Stimulated activated CD4-positive, alpha-beta T cell treated with anti-CD3 and anti-CD28 coated beads, TNF-alpha, amount 100 ng/mL, for 48 hours (primary cell): ENCODE results near the gene BRD8.
"Not testable (repeated sequence)": the region's sequence is repeated elsewhere in the genome, so short reads cannot be mapped to it uniquely, and the experiment has no call there.

Experiments used
- DNase-seq, 3 donors: peaks; one replicate each; pipeline ENCODE4 v3.0.0-alpha.2; 2020; ENCODE audit warnings: low read depth in 3 of 3

Gene BRD8

DNA sequence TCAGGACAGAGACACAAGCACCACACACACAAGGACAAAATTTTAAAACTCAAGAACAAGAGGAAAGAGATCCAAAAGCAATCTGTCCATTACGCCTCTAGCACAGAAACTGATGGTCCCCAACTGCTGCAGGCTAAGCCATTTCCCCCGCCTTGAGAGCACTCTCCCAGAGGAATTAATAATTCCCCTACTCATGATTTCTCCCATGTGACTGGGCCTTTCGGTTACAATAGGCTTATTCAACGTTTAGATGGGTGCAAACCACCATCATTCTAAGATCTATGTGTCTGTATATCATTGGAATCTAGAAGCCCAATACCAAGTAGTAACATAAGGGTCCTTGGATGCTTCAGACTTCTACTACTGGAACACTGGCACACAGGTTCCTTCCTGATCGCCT lies 18.8 kb downstream of the BRD8 start:
- DNase-seq: no peak

- DNase-seq: no peak
These were observed 20.8 kb downstream of the BRD8 start for GRCh38 chr5:138157626-138158025.

DNA sequence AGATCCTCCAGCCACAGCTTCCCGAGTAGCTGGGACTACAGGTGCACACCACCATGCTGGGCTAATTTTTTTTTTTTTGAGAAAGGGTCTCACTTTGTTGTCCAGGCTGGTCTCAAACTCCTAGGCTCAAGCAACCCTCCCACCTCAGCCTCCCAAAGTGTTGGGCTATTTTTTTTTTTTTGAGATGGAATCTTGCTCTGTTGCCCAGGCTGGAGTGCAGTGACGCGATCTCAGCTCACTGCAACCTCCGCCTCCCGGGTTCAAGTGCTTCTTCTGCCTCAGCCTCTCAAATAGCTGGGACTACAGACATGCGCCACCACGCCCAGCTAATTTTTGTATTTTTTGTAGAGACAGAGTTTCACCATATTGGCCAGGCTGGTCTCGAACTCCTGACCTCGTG lies 22.5 kb downstream of the BRD8 start:
- DNase-seq: not testable (repeated sequence)

DNA sequence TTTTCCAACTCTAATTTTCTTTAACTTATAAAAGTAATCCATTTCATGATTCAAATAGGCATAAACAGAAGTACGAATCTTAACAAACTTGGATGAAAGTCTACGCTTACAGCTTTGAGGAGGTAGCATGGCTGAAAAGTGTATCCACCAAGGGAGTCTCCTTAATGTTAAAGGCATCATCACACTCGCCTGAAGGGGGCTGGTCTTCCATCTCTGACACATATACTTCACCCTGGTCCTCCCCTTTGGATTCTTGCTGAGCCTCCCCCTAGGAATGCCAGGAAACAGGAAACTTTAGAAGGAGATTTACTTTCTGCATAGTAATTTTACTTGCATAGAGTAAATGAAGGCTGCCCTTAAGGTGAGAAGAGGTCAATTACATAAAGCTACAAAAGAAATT lies 28.9 kb downstream of the BRD8 start:
- no peak for DNase-seq

DNA sequence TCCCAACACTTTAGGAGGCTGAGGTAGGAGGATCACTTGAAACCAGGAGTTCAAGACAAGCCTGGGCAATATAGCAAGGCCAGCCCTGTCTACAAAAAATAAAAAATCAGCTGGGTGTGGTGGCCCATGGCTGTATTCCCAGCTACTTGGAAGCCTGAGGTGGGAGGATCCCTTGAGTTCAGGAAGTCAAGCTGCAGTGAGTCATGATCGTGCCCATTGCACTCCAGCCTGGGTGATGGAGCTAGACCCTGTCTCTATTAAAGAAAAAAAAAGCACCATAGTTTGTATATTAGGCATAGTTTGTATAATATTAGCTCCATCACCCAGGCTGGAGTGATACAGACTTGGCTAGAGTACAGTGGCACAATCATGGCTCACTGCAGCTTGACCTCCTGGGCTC lies 29.6 kb downstream of the BRD8 start:
- no peak for DNase-seq

DNA sequence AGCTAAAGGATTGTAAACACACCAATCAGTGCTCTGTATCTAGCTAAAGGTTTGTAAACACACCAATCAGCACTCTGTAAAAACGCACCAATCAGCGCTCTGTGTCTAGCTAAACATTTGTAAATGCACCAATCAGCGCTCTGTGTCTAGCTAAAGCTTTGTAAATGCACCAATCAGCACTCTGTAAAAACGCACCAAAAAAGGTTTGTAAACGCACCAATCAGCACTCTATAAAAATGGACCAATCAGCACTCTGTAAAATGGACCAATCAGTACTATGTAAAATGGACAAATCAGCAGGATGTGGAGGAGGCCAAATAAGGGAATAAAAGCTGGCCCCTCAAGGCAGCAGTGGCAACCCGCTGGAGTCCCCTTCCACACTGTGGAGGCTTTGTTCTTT lies 34.9 kb downstream of the BRD8 start:
- not testable (repeated sequence) for DNase-seq

DNA sequence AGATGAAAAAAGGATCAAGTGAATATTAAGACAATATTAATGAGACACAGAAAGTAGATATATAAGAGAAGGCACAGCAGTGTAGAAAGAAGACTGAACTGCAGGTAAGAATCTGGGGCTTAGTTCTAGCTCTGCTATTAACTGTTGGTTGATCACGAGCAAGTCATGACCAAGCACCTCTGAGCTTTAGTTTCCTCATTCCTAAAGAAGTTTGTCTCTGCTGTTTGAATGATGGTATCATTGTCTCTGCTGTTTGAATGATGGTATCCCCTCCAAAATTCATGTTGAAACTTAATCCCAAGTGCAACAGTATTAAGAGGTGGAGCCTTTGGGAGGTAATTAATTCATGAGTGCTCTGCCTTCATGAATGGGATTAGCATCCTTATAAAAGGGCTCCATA lies 36.7 kb downstream of the BRD8 start:
- no peak for DNase-seq

- DNase-seq: no peak
These were observed 38.2 kb downstream of the BRD8 start for GRCh38 chr5:138140268-138140667.

GRCh38 chr5:138139781-138140090 lies 38.7 kb downstream of the BRD8 start:
- no peak for DNase-seq

- no peak for DNase-seq
These were observed 39.3 kb downstream of the BRD8 start, which contains the start of gene NME5 for GRCh38 chr5:138138949-138139780. TSS of gene NME5 (minus strand) at chr5:138139428. CDS start at chr5:138138780, 648 bp downstream.

- DNase-seq: no peak
These were observed 45.9 kb downstream of the BRD8 start for GRCh38 chr5:138132543-138132942.

DNA sequence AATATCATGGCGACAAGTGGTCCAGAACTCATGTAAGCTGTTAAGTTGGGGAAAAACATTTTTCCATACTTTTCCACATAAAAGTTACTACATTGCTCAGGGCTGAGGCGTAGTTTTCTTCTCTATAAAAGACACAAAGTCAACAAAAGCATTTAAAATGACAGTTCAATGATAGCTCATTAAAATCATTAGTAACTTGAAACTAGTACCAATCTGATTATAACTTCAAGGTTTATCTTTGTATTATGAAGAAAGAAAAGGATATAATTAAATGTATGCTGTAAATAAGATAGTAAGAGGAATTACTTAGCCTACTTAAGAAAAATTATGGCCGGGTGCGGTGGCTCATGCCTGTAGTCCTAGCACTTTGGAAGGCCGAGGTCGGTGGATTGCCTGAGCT lies 49.1 kb downstream of the BRD8 start:
- DNase-seq: no peak

DNA sequence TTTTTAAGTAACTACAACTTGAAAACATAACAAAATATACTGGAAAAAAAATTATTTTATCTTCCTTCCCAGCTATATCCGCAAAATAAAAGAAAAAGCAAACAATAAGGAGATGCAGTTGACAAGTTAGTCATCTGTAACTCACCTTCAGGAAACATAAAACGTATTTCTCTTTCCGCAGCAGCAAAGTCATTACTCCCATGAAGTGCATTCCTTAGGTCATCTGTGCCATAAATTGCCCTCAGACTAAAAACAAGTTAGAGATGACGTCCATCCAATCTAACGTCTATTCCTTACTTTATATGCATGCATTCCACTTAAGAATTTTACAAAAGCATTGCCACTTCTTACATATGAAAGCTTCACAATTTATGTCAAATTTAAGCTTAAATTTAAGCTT lies 50.1 kb downstream of the BRD8 start:
- no peak for DNase-seq

DNA sequence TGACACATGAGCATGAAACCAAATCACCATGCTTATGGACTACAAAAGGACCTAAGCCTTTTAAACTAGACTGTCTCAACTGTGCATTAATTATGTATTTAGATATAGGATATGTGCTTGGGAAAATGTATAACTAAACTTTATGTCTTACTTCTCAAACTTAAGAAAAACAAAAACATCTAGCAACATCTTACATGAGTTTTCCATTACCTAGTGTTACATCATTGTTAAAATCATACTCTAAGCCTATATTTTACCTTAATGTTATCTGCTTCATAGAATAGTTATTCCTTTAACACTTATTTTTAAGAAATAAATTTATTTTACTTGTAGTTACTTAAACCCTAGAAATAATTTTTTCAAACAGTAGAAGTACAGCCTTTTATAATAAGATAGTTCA lies 63.2 kb downstream of the BRD8 start:
- no peak for DNase-seq

- no peak for DNase-seq
These were observed 66.5 kb downstream of the BRD8 start for GRCh38 chr5:138111937-138112336.

DNA sequence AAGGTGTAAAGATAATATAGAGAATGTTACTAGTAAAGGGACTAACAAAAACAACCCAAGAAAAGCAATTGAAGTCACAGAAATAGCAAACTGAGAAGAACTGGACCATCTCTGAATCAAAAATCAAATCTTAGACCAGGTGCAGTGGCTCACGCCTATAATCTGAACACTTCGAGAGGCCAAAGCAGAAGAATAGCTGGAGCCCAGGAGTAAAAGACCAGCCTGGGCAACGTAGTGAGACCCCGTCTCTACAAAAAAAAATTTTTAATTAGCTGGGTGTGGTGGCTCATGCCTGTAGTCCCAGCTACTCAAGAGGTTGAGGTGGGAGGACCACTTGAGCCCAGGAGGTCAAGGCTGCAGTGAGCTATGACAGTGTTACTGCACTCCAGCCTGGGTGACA lies 67.2 kb downstream of the BRD8 start:
- no peak for DNase-seq

GRCh38 chr5:138110266-138110963 lies 68.0 kb downstream of the BRD8 start:
- no peak for DNase-seq

DNA sequence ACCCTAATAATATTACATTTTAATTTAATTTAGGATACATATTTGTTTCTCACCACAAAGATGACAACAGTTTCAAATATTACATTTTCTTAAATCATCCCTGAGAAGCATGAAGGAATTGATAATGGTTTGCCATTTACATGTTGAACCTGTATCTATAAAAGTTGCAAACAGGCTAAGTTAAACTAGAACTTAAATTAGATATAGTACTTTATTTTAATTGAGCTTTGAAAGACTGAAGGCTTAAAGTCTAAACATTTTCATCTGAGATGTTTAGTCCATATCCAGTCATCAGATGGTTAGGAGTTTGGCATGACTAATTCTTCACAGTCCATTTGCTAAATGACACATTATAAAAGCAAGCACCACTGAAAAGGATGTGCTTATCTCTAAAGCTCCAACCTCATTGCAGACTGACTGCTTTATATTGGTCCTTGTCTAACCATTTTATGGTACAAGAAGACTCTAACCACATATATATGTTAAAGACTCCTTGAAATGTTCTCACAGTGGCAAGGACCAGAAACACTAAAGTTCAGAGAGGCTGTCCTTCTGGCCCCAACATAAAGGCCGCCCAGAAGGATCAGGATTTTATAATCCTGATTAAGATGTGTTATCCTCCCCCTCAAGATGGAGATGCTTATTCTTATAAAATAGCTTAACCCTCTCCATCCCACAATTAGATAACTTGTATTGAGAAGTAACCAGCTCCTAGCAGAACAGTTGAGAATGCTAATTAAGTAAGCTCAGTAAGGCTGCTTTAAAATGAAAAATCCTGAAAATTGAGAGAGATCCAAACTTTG lies 68.8 kb downstream of the BRD8 start:
- DNase-seq: no peak

DNA sequence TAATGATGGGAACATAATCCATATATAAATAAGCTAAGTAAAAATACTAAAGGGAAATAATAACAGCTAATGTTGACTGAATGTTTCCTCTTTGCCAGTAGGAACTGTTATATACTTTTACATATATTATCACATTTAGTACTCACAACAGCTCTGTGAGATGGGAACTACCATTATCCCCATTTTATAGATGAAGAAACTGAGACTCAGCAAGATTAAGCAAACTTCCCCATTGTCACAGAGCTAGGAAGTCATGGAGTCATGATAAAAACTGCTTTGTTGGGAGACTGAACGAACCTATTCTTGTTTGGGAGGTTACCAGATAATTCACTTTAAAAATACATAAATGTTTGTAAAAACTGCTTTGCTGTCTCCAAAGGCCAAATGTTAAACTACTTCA lies 71.2 kb downstream of the BRD8 start:
- no peak for DNase-seq

DNA sequence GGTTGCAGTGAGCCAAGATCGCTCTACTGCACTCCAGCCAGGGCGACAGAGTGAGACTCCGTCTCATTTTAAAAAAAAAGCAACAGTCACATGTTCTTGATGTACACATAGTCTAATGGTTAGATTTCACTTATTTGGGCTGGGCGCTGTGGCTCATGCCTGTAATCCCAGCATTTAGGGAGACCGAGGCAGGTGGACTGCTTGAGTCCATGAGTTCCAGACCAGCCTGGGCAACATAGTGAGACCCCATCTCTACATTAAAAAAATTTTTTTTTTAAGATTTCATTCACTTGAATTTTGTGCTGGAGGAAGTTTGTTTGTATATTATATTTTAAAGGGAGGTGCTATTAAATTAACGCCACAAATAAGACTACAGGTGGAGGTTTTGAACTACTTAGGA lies 72.7 kb downstream of the BRD8 start:
- no peak for DNase-seq

- DNase-seq: no peak
These were observed 75.2 kb downstream of the BRD8 start for GRCh38 chr5:138103319-138103637.

GRCh38 chr5:138102454-138103318 lies 75.7 kb downstream of the BRD8 start:
- no peak for DNase-seq
